HG02840 (cell line): ENCODE results near the gene SMG9.

Source experiments
- ATAC-seq: cut with Tn5 transposase; IDR thresholded peaks from one replicate; pipeline ENCODE4 v1.9.1; 2021; ENCODE audit warnings: mild to moderate bottlenecking, moderate library complexity, moderate number of reproducible peaks; ENCODE audit not compliant: unreplicated experiment, low FRiP score

SMG9 gene

GRCh38 chr19:43760941-43761340 is 6.2 kb upstream of the SMG9 start:
- ATAC-seq = no peak

- ATAC-seq = no peak
These were observed 4.8 kb upstream of the SMG9 start for GRCh38 chr19:43759515-43759914.

GRCh38 chr19:43755256-43755801 is 567 bp upstream of the SMG9 start:
- ATAC-seq = peak; percentile 26

GRCh38 chr19:43754253-43754502 is 584 bp downstream of the SMG9 start:
- ATAC-seq = no peak

- no peak for ATAC-seq
These were observed 2.4 kb downstream of the SMG9 start for GRCh38 chr19:43752287-43752875.

GRCh38 chr19:43751466-43752220 is 3.1 kb downstream of the SMG9 start:
- ATAC-seq = no peak

- no peak for ATAC-seq
These were observed 4.9 kb downstream of the SMG9 start for GRCh38 chr19:43749898-43750297.

GRCh38 chr19:43749152-43749551 is 5.6 kb downstream of the SMG9 start:
- ATAC-seq = no peak

- no peak for ATAC-seq
These were observed 6.1 kb downstream of the SMG9 start for GRCh38 chr19:43748685-43749084.

- ATAC-seq = no peak
These were observed 6.6 kb downstream of the SMG9 start for GRCh38 chr19:43748205-43748594.

- no peak for ATAC-seq
These were observed 7.1 kb downstream of the SMG9 start for GRCh38 chr19:43747557-43748204.

- ATAC-seq = no peak
These were observed 11.7 kb downstream of the SMG9 start for GRCh38 chr19:43743059-43743458.

- ATAC-seq = no peak
These were observed 13.5 kb downstream of the SMG9 start for GRCh38 chr19:43741075-43741825.

GRCh38 chr19:43739439-43740235 is 15.1 kb downstream of the SMG9 start:
- ATAC-seq = no peak

- ATAC-seq = no peak
These were observed 16.0 kb downstream of the SMG9 start for GRCh38 chr19:43738780-43739211.

GRCh38 chr19:43735957-43736356 is 18.8 kb downstream of the SMG9 start:
- no peak for ATAC-seq

- ATAC-seq = no peak
These were observed 19.7 kb downstream of the SMG9 start for GRCh38 chr19:43735013-43735412.

GRCh38 chr19:43731846-43732245 is 22.9 kb downstream of the SMG9 start:
- ATAC-seq = no peak

GRCh38 chr19:43731346-43731745 is 23.4 kb downstream of the SMG9 start:
- no peak for ATAC-seq

GRCh38 chr19:43729919-43730318 is 24.8 kb downstream of the SMG9 start:
- ATAC-seq = no peak

- ATAC-seq = no peak
These were observed 27.2 kb downstream of the SMG9 start for GRCh38 chr19:43727593-43727853.
